CD4-positive, alpha-beta T cell treated with Interleukin-17A for 1 hour (primary cell): ENCODE results near the gene PDE2A.

Experiments used
- DNase-seq: peaks from one replicate; pipeline ENCODE4 v3.0.0-alpha.2; 2020

Gene PDE2A

GRCh38 chr11:72682858-72683243 lies 8.6 kb upstream of the PDE2A start:
- DNase-seq = no peak

GRCh38 chr11:72682238-72682857 lies 8.1 kb upstream of the PDE2A start:
- no peak for DNase-seq

- DNase-seq = no peak
These were observed 7.3 kb upstream of the PDE2A start for GRCh38 chr11:72681226-72682153.

GRCh38 chr11:72680624-72681158 lies 6.5 kb upstream of the PDE2A start:
- no peak for DNase-seq

- no peak for DNase-seq
These were observed 5.6 kb upstream of the PDE2A start for GRCh38 chr11:72679869-72680268.

GRCh38 chr11:72678524-72678923 lies 4.3 kb upstream of the PDE2A start:
- DNase-seq = no peak

GRCh38 chr11:72676861-72677341 lies 2.7 kb upstream of the PDE2A start:
- DNase-seq = peak; percentile 59

- DNase-seq = no peak
These were observed 999 bp upstream of the PDE2A start for GRCh38 chr11:72675221-72675620.

GRCh38 chr11:72673284-72673942 lies 809 bp downstream of the PDE2A start:
- no peak for DNase-seq

- DNase-seq = no peak
These were observed 1.5 kb downstream of the PDE2A start for GRCh38 chr11:72672597-72673238.

GRCh38 chr11:72671152-72672099 lies 2.8 kb downstream of the PDE2A start:
- no peak for DNase-seq

GRCh38 chr11:72670041-72670440 lies 4.2 kb downstream of the PDE2A start:
- DNase-seq = no peak

GRCh38 chr11:72669527-72669926 lies 4.7 kb downstream of the PDE2A start:
- DNase-seq = no peak

- DNase-seq = no peak
These were observed 5.4 kb downstream of the PDE2A start for GRCh38 chr11:72668629-72669347.

- DNase-seq = no peak
These were observed 8.2 kb downstream of the PDE2A start for GRCh38 chr11:72665911-72666472.

- DNase-seq = no peak
These were observed 12.2 kb downstream of the PDE2A start for GRCh38 chr11:72662036-72662435.

GRCh38 chr11:72661486-72661885 lies 12.7 kb downstream of the PDE2A start:
- no peak for DNase-seq

- DNase-seq = no peak
These were observed 15.1 kb downstream of the PDE2A start for GRCh38 chr11:72658989-72659640.

- no peak for DNase-seq
These were observed 16.7 kb downstream of the PDE2A start for GRCh38 chr11:72657411-72658100.
